Keratinocyte (primary cell): ENCODE measurements around the gene DUSP22. TPM values are rescaled to one million over a fixed set of nuclear protein-coding genes. Genes with fewer than 3 reads are reported as not detected.

Experiments used
- DNase-seq: peaks from one replicate; pipeline ENCODE4 v3.0.0-alpha.2; 2011; ENCODE audit warnings: low read depth, missing footprints, low spot score
- FAIRE-seq: peaks from 2 replicates; lab custom pipeline; 2011; peaks lifted over from hg19 to GRCh38; lab: Jason Lieb, UNC
- H2AFZ ChIP-seq: 2 replicates; pipeline ENCODE4 v1.6.0; 2012; ENCODE audit warnings: low read length, control low read depth, inconsistent platforms; ENCODE audit not compliant: control insufficient read depth
- H3K27ac ChIP-seq: 2 replicates; pipeline ENCODE4 v1.5.1; 2011; ENCODE audit warnings: low read length; ENCODE audit not compliant: control insufficient read depth, insufficient read depth
- H3K27me3 ChIP-seq: 3 replicates; pipeline ENCODE4 v1.6.0; 2011; ENCODE audit warnings: low read length; ENCODE audit not compliant: control insufficient read depth, insufficient read depth; ENCODE audit errors: extremely low read depth
- H3K36me3 ChIP-seq, 2 experiments: 2 replicates in 1 of 2; 3 replicates in 1 of 2; pipeline ENCODE4 v1.5.1; 2011; ENCODE audit warnings: low read length in 2 of 2, mild to moderate bottlenecking in 1 of 2; ENCODE audit not compliant: control insufficient read depth in 2 of 2, insufficient read depth in 2 of 2; ENCODE audit errors: extremely low read depth in 1 of 2
- H3K4me1 ChIP-seq: 3 replicates; pipeline ENCODE4 v1.5.1; 2011; ENCODE audit warnings: low read length; ENCODE audit not compliant: control insufficient read depth, insufficient read depth; ENCODE audit errors: extremely low read depth
- H3K4me2 ChIP-seq: 3 replicates; pipeline ENCODE4 v1.6.0; 2011; ENCODE audit warnings: low read depth, low read length; ENCODE audit not compliant: control insufficient read depth, insufficient read depth; ENCODE audit errors: extremely low read depth
- H3K4me3 ChIP-seq, 3 experiments: fragments of 200-600 bp in 1 of 3; sonication (generic) in 1 of 3; 2 replicates in 2 of 3; 3 replicates in 1 of 3; pipeline ENCODE4 v1.5.1; 2011 to 2016; ENCODE audit warnings: low read length in 3 of 3, mild to moderate bottlenecking in 3 of 3, control low read depth in 2 of 3, inconsistent platforms in 1 of 3, low read depth in 1 of 3, mixed read lengths in 1 of 3, mixed run types in 1 of 3, moderate library complexity in 1 of 3; ENCODE audit not compliant: control insufficient read depth in 2 of 3, insufficient read depth in 2 of 3; ENCODE audit errors: extremely low read depth in 1 of 3
- H3K79me2 ChIP-seq: 2 replicates; pipeline ENCODE4 v1.6.0; 2012; ENCODE audit warnings: low read length; ENCODE audit not compliant: control insufficient read depth, insufficient read depth
- H3K9ac ChIP-seq: 3 replicates; pipeline ENCODE4 v1.6.0; 2011; ENCODE audit warnings: low read length; ENCODE audit not compliant: control insufficient read depth, insufficient read depth; ENCODE audit errors: extremely low read depth
- H3K9me1 ChIP-seq: 3 replicates; pipeline ENCODE4 v1.6.0; 2011; ENCODE audit warnings: low read length; ENCODE audit not compliant: control insufficient read depth, insufficient read depth; ENCODE audit errors: extremely low read depth
- H3K9me3 ChIP-seq: 2 replicates; pipeline ENCODE4 v1.5.1; 2012; ENCODE audit warnings: low read depth, low read length; ENCODE audit not compliant: control insufficient read depth
- H4K20me1 ChIP-seq: 3 replicates; pipeline ENCODE4 v1.6.0; 2011; ENCODE audit warnings: low read length; ENCODE audit not compliant: control insufficient read depth, insufficient read depth; ENCODE audit errors: extremely low read depth
- CTCF ChIP-seq, 3 experiments: IDR thresholded peaks in 1 of 3; conservative IDR thresholded peaks in 1 of 3; optimal IDR thresholded peaks in 1 of 3; 2 replicates in 2 of 3; 3 replicates in 1 of 3; pipeline versions ENCODE3 to v1.5.1; 2011; ENCODE audit warnings: low read length in 3 of 3, mild to moderate bottlenecking in 3 of 3, moderate library complexity in 2 of 3, control low read depth in 1 of 3, inconsistent platforms in 1 of 3; ENCODE audit not compliant: insufficient read depth in 2 of 3; ENCODE audit errors: extremely low read depth in 1 of 3
- EZH2 ChIP-seq: IDR thresholded peaks from one replicate; pipeline ENCODE4 v1.6.1; 2012; ENCODE audit warnings: inconsistent platforms, mild to moderate bottlenecking, low read length, moderate library complexity
- dilution Hi-C: fragments of 300-500 bp; cut with MboI; formaldehyde crosslinking; loops from one replicate; pipeline ENCODE4 v1.7.0; 2020; ENCODE audit warnings: low sequenced_read_pairs; ENCODE audit not compliant: extremely low pct_ligation_motif_present
- polyA plus RNA-seq, 5 experiments: library from polyadenylated mRNA; depleted of rRNA in 3 of 5; stranded (reverse) in 3 of 5; stranded (forward) in 1 of 5; unstranded in 1 of 5; fragments of >200 nt; gene quantifications; 1 replicate in 1 of 5; 2 replicates in 3 of 5; 3 replicates in 1 of 5; pipeline versions ENCODE4 v1.2.1 to v1.2.3, GENCODE V29; 2011 to 2012; ENCODE audit warnings: missing spikeins in 2 of 5, low read depth in 1 of 5, low replicate concordance in 1 of 5

DUSP22 gene
- polyA plus RNA-seq, 1 donor (not counting 4 experiments of a cell fraction or from before 2014, with no cell fraction given), result 17.3 TPM

DNA sequence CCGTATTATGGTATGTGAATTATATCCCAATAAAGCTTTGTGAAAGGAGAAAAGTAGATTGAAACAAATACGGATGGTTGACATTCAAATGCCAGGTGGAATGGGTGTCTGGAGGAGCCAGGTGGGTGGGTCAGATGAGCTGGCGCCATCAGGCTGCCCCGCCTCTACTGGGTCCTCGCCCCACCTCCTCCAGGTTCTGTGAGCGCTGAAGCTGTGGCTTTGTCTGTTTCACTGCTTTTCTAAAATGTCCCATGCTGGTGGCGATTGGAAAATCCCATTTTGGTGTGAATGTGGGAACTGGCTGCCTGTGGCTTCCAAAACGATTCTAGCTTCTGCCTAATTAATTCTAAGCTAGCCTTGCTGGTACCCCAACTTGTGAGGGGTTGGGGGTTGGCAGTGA is 16.5 kb downstream of the DUSP22 start:
- peaks cover 4% of the 10 kb centered on the region in 2 experiments for H3K36me3 ChIP-seq
- DNase-seq (no peak), FAIRE-seq (no peak)
- no peak overlapping the region for H3K4me2 ChIP-seq
- no peak overlapping the region for H3K27ac ChIP-seq
- H3K9me3 ChIP-seq, result peaks cover 1% of the 10 kb centered on the region
- no peaks in the 10 kb centered on the region for H3K27me3 ChIP-seq
- no peaks in the 10 kb centered on the region for H3K9me1 ChIP-seq
- H3K4me1 ChIP-seq, result peaks cover 6% of the 10 kb centered on the region
- no peak overlapping the region for H2AFZ ChIP-seq
- no peaks in the 10 kb centered on the region for H4K20me1 ChIP-seq
- no peaks in the 10 kb centered on the region for H3K79me2 ChIP-seq
- no peak overlapping the region for H3K9ac ChIP-seq
- TF ChIP-seq CTCF (optimal IDR thresholded peaks at IDR 0.05 in 1 of 3, IDR thresholded peaks at IDR 0.05 in 1 of 3, conservative IDR thresholded peaks at IDR 0.05 in 1 of 3; ENCODE audit: extremely low read depth in 1 of 3, insufficient read depth in 2 of 3, low read length in 3 of 3), result no peak
- no peak for TF ChIP-seq EZH2
- no peak overlapping the region for H3K4me3 ChIP-seq
- dilution Hi-C loops, result no loop called here

- Histone ChIP-seq H3K4me2 (no peak overlapping the region), H4K20me1 (no peaks in the 10 kb centered on the region), H3K27me3 (no peaks in the 10 kb centered on the region), H3K4me3 (no peak overlapping the region), H3K36me3 (peaks cover 4% of the 10 kb centered on the region in 2 experiments), H3K9me1 (no peaks in the 10 kb centered on the region), H3K9ac (no peak overlapping the region), H3K9me3 (peaks cover 1% of the 10 kb centered on the region), H3K27ac (no peak overlapping the region), H3K4me1 (peaks cover 6% of the 10 kb centered on the region), H3K79me2 (no peaks in the 10 kb centered on the region), H2AFZ (no peak overlapping the region)
- dilution Hi-C loops, result no loop called here
- no peak for DNase-seq
- TF ChIP-seq EZH2, result no peak
- TF ChIP-seq CTCF (optimal IDR thresholded peaks at IDR 0.05 in 1 of 3, IDR thresholded peaks at IDR 0.05 in 1 of 3, conservative IDR thresholded peaks at IDR 0.05 in 1 of 3; ENCODE audit: extremely low read depth in 1 of 3, insufficient read depth in 2 of 3, low read length in 3 of 3), result no peak
- no peak for FAIRE-seq
Measured at GRCh38 chr6:309947-310346, 17.7 kb downstream of the DUSP22 start.
